Measurements from ENCODE around the gene TEX14.

TEX14 gene

GRCh38 chr17:58531122-58531521 lies 160.7 kb downstream of the TEX14 start:
- Histone ChIP-seq H3K9ac (ENCODE audit: low read depth, low read length) (no peak overlapping the region), H3K4me3 (ENCODE audit: low read depth in 1 of 2, low read length in 2 of 2) (no peak overlapping the region), H3K27ac (ENCODE audit: low read length) (no peak overlapping the region), H2AFZ (ENCODE audit: low read depth, low read length) (no peak overlapping the region), H3K4me2 (ENCODE audit: insufficient read depth, low read length) (0 out of 2 replicates have a peak overlapping the region, but pooled peaks have one; percentile 55), H4K20me1 (ENCODE audit: insufficient read depth, low read length) (peaks cover 11% of the 10 kb centered on the region; the same call in 1 of the 2 replicates), H3K9me3 (ENCODE audit: insufficient read depth, low read length, severe bottlenecking) (no peaks in the 10 kb centered on the region), H3K4me1 (ENCODE audit: insufficient read depth, low read length) (peaks cover 2% of the 10 kb centered on the region; the same call in 1 of the 2 replicates), H3K36me3 (ENCODE audit: insufficient read depth, low read length) (no peaks in the 10 kb centered on the region), H3K27me3 (ENCODE audit: insufficient read depth, low read length, poor library complexity) (peaks cover 73% of the 10 kb centered on the region), H3K79me2 (ENCODE audit: insufficient read depth, low read length) (no peaks in the 10 kb centered on the region)
- DNase-seq (no peak), ATAC-seq (ENCODE audit: insufficient read depth, low read depth) (no peak)
- TF ChIP-seq, protein P1, sequence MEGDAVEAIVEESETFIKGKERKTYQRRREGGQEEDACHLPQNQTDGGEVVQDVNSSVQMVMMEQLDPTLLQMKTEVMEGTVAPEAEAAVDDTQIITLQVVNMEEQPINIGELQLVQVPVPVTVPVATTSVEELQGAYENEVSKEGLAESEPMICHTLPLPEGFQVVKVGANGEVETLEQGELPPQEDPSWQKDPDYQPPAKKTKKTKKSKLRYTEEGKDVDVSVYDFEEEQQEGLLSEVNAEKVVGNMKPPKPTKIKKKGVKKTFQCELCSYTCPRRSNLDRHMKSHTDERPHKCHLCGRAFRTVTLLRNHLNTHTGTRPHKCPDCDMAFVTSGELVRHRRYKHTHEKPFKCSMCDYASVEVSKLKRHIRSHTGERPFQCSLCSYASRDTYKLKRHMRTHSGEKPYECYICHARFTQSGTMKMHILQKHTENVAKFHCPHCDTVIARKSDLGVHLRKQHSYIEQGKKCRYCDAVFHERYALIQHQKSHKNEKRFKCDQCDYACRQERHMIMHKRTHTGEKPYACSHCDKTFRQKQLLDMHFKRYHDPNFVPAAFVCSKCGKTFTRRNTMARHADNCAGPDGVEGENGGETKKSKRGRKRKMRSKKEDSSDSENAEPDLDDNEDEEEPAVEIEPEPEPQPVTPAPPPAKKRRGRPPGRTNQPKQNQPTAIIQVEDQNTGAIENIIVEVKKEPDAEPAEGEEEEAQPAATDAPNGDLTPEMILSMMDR (IDR thresholded peaks at IDR 0.05; ENCODE audit: borderline replicate concordance, extremely low read depth, low read length, poor library complexity, severe bottlenecking): no peak
- no peak for TF ChIP-seq EZH2 (IDR thresholded peaks at IDR 0.05; ENCODE audit: borderline replicate concordance, low read depth, low read length, severe bottlenecking)

- Histone ChIP-seq H3K9me3 (ENCODE audit: insufficient read depth, low read length, severe bottlenecking) (no peaks in the 10 kb centered on the region), H3K79me2 (ENCODE audit: insufficient read depth, low read length) (no peaks in the 10 kb centered on the region), H4K20me1 (ENCODE audit: insufficient read depth, low read length) (peaks cover 11% of the 10 kb centered on the region; the same call in 1 of the 2 replicates), H3K4me3 (ENCODE audit: low read depth in 1 of 2, low read length in 2 of 2) (no peak overlapping the region), H3K27ac (ENCODE audit: low read length) (no peak overlapping the region), H3K4me1 (ENCODE audit: insufficient read depth, low read length) (peaks cover 2% of the 10 kb centered on the region; the same call in 1 of the 2 replicates), H3K27me3 (ENCODE audit: insufficient read depth, low read length, poor library complexity) (peaks cover 70% of the 10 kb centered on the region), H3K4me2 (ENCODE audit: insufficient read depth, low read length) (no peak overlapping the region), H2AFZ (ENCODE audit: low read depth, low read length) (no peak overlapping the region), H3K36me3 (ENCODE audit: insufficient read depth, low read length) (no peaks in the 10 kb centered on the region), H3K9ac (ENCODE audit: low read depth, low read length) (no peak overlapping the region)
- ATAC-seq (ENCODE audit: insufficient read depth, low read depth): no peak
- DNase-seq: no peak
- no peak for TF ChIP-seq EZH2 (IDR thresholded peaks at IDR 0.05; ENCODE audit: borderline replicate concordance, low read depth, low read length, severe bottlenecking)
- TF ChIP-seq, protein P1 (IDR thresholded peaks at IDR 0.05; ENCODE audit: borderline replicate concordance, extremely low read depth, low read length, poor library complexity, severe bottlenecking): no peak
Observed at GRCh38 chr17:58530655-58531054, 161.2 kb downstream of the TEX14 start.

DNA sequence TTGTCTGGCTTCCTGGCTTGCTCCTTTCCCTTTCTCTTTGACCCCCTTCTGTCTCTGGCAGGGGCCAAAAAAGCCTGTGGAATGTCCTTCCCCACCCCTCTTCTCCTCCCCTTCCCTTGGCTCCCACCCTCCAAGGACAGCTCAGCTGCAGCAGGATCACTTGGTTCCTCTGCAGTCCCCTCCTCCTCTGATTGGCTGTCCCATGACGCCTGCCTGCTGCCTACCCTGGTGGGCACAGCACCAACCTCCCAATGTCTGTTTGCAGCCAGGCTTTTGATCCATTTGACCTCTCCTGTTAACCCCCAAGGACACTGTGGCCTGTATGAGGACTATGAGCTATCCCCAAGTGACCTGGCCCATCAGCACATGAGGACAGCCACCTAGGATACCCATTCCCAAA lies 162.6 kb downstream of the TEX14 start:
- Histone ChIP-seq H3K27ac (ENCODE audit: low read length) (no peak overlapping the region), H3K27me3 (ENCODE audit: insufficient read depth, low read length, poor library complexity) (peaks cover 57% of the 10 kb centered on the region), H3K9me3 (ENCODE audit: insufficient read depth, low read length, severe bottlenecking) (no peaks in the 10 kb centered on the region), H3K4me2 (ENCODE audit: insufficient read depth, low read length) (no peak overlapping the region), H3K9ac (ENCODE audit: low read depth, low read length) (no peak overlapping the region), H3K79me2 (ENCODE audit: insufficient read depth, low read length) (no peaks in the 10 kb centered on the region), H4K20me1 (ENCODE audit: insufficient read depth, low read length) (peaks cover 7% of the 10 kb centered on the region; the same call in 1 of the 2 replicates), H3K36me3 (ENCODE audit: insufficient read depth, low read length) (no peaks in the 10 kb centered on the region), H3K4me3 (ENCODE audit: low read depth in 1 of 2, low read length in 2 of 2) (no peak overlapping the region), H3K4me1 (ENCODE audit: insufficient read depth, low read length) (peaks cover 2% of the 10 kb centered on the region; the same call in 1 of the 2 replicates), H2AFZ (ENCODE audit: low read depth, low read length) (no peak overlapping the region)
- TF ChIP-seq, protein P1 (IDR thresholded peaks at IDR 0.05; ENCODE audit: borderline replicate concordance, extremely low read depth, low read length, poor library complexity, severe bottlenecking): no peak
- TF ChIP-seq EZH2 (IDR thresholded peaks at IDR 0.05; ENCODE audit: borderline replicate concordance, low read depth, low read length, severe bottlenecking): no peak
- ATAC-seq (ENCODE audit: insufficient read depth, low read depth) (no peak), DNase-seq (no peak)

All from DND-41 (cell line).